HL-60 (cell line): ENCODE results near the gene LXN.

Experiments used
- DNase-seq, 2 experiments: peaks; one replicate each; pipeline ENCODE4 v3.0.0-alpha.2; 2010 to 2020; ENCODE audit warnings: low read depth in 1 of 2, low spot score in 1 of 2
- H3K27ac ChIP-seq: fragments of 250-450 bp; sonication (Bioruptor Pico); replicated peaks from 2 replicates; pipeline ENCODE4 v1.5.1; 2020; ENCODE audit warnings: mild to moderate bottlenecking, moderate library complexity
- H3K27me3 ChIP-seq: fragments of 250-450 bp; sonication (Bioruptor Pico); 2 replicates; pipeline ENCODE4 v1.5.1; 2021; ENCODE audit warnings: mild to moderate bottlenecking, moderate library complexity; ENCODE audit not compliant: insufficient read depth, poor library complexity, severe bottlenecking
- H3K4me3 ChIP-seq: replicated peaks from 2 replicates; pipeline ENCODE4 v1.5.1; 2011; ENCODE audit warnings: mild to moderate bottlenecking, control low read depth, low read length; ENCODE audit not compliant: insufficient read depth
- CTCF ChIP-seq: IDR thresholded peaks from one replicate; pipeline ENCODE4 v1.5.1; 2011; ENCODE audit warnings: low read length, control low read depth, inconsistent platforms; ENCODE audit not compliant: insufficient read depth
- GABPA ChIP-seq: IDR thresholded peaks from 2 replicates; pipeline ENCODE4 v1.6.1; 2012; ENCODE audit warnings: low read depth
- POLR2AphosphoS5 ChIP-seq: IDR thresholded peaks from 2 replicates; pipeline ENCODE4 v1.6.1; 2012; ENCODE audit warnings: low read depth
- REST ChIP-seq: IDR thresholded peaks from 2 replicates; pipeline ENCODE4 v1.6.1; 2012; ENCODE audit warnings: low read depth; ENCODE audit not compliant: insufficient replicate concordance
- SPI1 ChIP-seq: IDR thresholded peaks from 2 replicates; pipeline ENCODE4 v1.6.1; 2012; ENCODE audit warnings: low read depth, mild to moderate bottlenecking, borderline replicate concordance

The LXN gene

GRCh38 chr3:158651192-158651591, 21.3 kb downstream of the LXN start:
- no peak for TF ChIP-seq POLR2AphosphoS5
- no peak for TF ChIP-seq SPI1
- no peak for TF ChIP-seq REST
- TF ChIP-seq GABPA: no peak
- no peak for TF ChIP-seq CTCF
- Histone ChIP-seq H3K27ac (no peak overlapping the region), H3K27me3 (no peaks in the 10 kb centered on the region), H3K4me3 (no peak overlapping the region)
- no peak for DNase-seq

GRCh38 chr3:158649791-158650190, 22.7 kb downstream of the LXN start:
- no peak for DNase-seq
- H3K27me3 ChIP-seq: no peaks in the 10 kb centered on the region
- no peak overlapping the region for H3K27ac ChIP-seq
- H3K4me3 ChIP-seq: no peak overlapping the region
- no peak for TF ChIP-seq CTCF
- no peak for TF ChIP-seq POLR2AphosphoS5
- TF ChIP-seq GABPA: no peak
- no peak for TF ChIP-seq SPI1
- TF ChIP-seq REST: no peak

GRCh38 chr3:158644345-158644908, 28.0 kb downstream of the LXN start, which contains the start of gene GFM1:
GFM1 (plus strand) TSS chr3:158644527; CDS start chr3:158644635, 108 bp downstream.
- peak within 1 kb of the TSS; percentile 83 for H3K27ac ChIP-seq

More at GRCh38 chr3:158644345-158644908, 28.0 kb downstream of the LXN start, which contains the start of gene GFM1:
- Histone ChIP-seq H3K4me3 (peak within 1 kb of the TSS; percentile 86), H3K27me3 (no peaks in the 10 kb centered on the region)
- TF ChIP-seq SPI1 (peak; percentile 14; the same call in 1 of the 2 replicates), GABPA (peak; percentile 96), REST (peak; percentile 67), POLR2AphosphoS5 (peak; percentile 89; the same call in 1 of the 2 replicates), CTCF (peak; percentile 99)
- peak; percentile 86 to 94 for DNase-seq
